Stomach (tissue), 9 donors: Measurements from ENCODE around the gene RPL37A. TPM values are rescaled to one million over a fixed set of nuclear protein-coding genes. Genes with fewer than 3 reads are reported as not detected.

ENCODE experiments used
- DNase-seq, 2 donors: peaks; one replicate each; pipeline versions ENCODE4 v3.0.0 to v3.0.0-alpha.2; 2013 to 2019
- H3K27ac ChIP-seq, 5 donors: fragments of 200-600 bp in 4 of 5; sonication (generic) in 4 of 5; one replicate each; pipeline ENCODE4 v1.5.1; 2013 to 2019; ENCODE audit warnings: mild to moderate bottlenecking in 1 of 5, moderate library complexity in 1 of 5
- H3K27me3 ChIP-seq, 3 donors: fragments of 200-600 bp; sonication (generic); one replicate each; pipeline ENCODE4 v1.5.1; 2017 to 2019; ENCODE audit warnings: mixed run types in 1 of 3
- H3K36me3 ChIP-seq, 4 donors: fragments of 200-600 bp; sonication (generic); 1 replicate in 3 of 4; 2 replicates in 1 of 4; pipeline ENCODE4 v1.5.1; 2016 to 2019
- H3K4me1 ChIP-seq, 4 donors: fragments of 200-600 bp; sonication (generic); one replicate each; pipeline ENCODE4 v1.5.1; 2016 to 2019
- H3K4me3 ChIP-seq, 4 donors: fragments of 200-600 bp; sonication (generic) in 3 of 4; one replicate each; pipeline ENCODE4 v1.5.1; 2016 to 2019; ENCODE audit warnings: mild to moderate bottlenecking in 1 of 4
- H3K9me3 ChIP-seq, 4 donors: fragments of 200-600 bp; sonication (generic); one replicate each; pipeline ENCODE4 v1.5.1; 2016 to 2019
- EP300 ChIP-seq: sonication (generic); formaldehyde crosslinking; IDR thresholded peaks from one replicate; pipeline ENCODE4 v1.6.1; 2017; ENCODE audit warnings: antibody characterized with exemption
- POLR2A ChIP-seq, 4 donors: fragments of 450-650 bp; IDR thresholded peaks; one replicate each; pipeline ENCODE4 v1.6.1; 2016; ENCODE audit warnings: antibody characterized with exemption in 4 of 4, control low read depth in 2 of 4, mild to moderate bottlenecking in 1 of 4, moderate library complexity in 1 of 4
- POLR2AphosphoS5 ChIP-seq, 3 donors: sonication (generic); formaldehyde crosslinking; IDR thresholded peaks; one replicate each; pipeline ENCODE4 v1.6.1; 2016; ENCODE audit warnings: antibody characterized with exemption in 3 of 3
- WGBS, 5 donors: extraction: QIAGEN DNeasy Blood & Tissue Kit in 3 of 5; methylation state at CpG; one replicate each; pipeline versions ENCODE4 v1.1.5 to v1.1.7; 2013 to 2018; 5-methylcytosine and 5-hydroxymethylcytosine counted together
- intact Hi-C: fragments of 100-400 bp; cut with DNase I; formaldehyde crosslinking; loops from one replicate; pipeline ENCODE4 v1.15.1; 2023; ENCODE audit warnings: low total_unique reads
- polyA plus RNA-seq, 3 donors: library from polyadenylated mRNA; stranded (reverse); fragments of 200-250 nt; gene quantifications; one replicate each; pipeline ENCODE4 v1.2.3, GENCODE V29; 2013
- total RNA-seq, 5 donors: library from RNA; depleted of rRNA; stranded (reverse); fragments of >200 nt; gene quantifications; one replicate each; pipeline versions ENCODE4 v1.1.0 to v1.2.3, GENCODE V29; 2014 to 2016
- TF ChIP-seq, protein P1 (sequence below), 7 experiments: fragments of 450-650 bp in 4 of 7; fragments of 200-600 bp in 3 of 7; sonication (generic) in 3 of 7; IDR thresholded peaks; one replicate each; pipeline ENCODE4 v1.5.1; 2016 to 2019; ENCODE audit warnings: antibody characterized with exemption in 7 of 7, control low read depth in 2 of 7, mild to moderate bottlenecking in 1 of 7
- donor health status: healthy with polysubstance abuse.
- donor health status: Bipolar disorder and iron deficiency.
- donor health status: healthy.

RPL37A gene
- total and polyA plus RNA-seq, 8 donors, result 115 to 5,853 (median 2,284) TPM

DNA sequence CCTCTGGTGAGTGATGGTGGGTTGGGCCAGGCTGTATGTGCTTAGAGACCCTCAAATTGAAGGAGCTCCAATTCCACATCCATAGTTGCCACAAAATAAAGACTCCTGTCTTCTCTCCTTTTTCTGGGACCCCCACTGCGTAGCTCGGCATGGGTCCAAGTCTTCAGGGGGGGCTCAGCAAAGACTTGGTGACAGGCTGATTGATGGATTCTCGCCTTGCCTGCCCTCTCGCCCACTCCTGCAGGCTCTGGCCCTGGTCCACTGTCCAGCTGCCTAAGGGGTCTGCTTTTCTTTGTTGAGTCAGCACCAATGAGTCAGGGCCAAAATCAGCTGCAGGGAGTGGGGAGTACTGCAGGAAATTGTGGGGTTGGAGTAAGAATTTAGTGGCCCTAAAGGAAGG lies 21.5 kb downstream of the RPL37A start:
- H3K4me1 ChIP-seq, result peaks cover 0 to 9% (median 4%) of the 10 kb centered on the region in 4 donors
- H3K27me3 ChIP-seq, result no peaks in the 10 kb centered on the region
- no peak overlapping the region for H3K4me3 ChIP-seq
- TF ChIP-seq POLR2A (IDR thresholded peaks at IDR 0.05) (no peak), POLR2AphosphoS5 (IDR thresholded peaks at IDR 0.05) (no peak), EP300 (no peak)
- TF ChIP-seq, protein P1, sequence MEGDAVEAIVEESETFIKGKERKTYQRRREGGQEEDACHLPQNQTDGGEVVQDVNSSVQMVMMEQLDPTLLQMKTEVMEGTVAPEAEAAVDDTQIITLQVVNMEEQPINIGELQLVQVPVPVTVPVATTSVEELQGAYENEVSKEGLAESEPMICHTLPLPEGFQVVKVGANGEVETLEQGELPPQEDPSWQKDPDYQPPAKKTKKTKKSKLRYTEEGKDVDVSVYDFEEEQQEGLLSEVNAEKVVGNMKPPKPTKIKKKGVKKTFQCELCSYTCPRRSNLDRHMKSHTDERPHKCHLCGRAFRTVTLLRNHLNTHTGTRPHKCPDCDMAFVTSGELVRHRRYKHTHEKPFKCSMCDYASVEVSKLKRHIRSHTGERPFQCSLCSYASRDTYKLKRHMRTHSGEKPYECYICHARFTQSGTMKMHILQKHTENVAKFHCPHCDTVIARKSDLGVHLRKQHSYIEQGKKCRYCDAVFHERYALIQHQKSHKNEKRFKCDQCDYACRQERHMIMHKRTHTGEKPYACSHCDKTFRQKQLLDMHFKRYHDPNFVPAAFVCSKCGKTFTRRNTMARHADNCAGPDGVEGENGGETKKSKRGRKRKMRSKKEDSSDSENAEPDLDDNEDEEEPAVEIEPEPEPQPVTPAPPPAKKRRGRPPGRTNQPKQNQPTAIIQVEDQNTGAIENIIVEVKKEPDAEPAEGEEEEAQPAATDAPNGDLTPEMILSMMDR (IDR thresholded peaks at IDR 0.05), result no peak
- H3K27ac ChIP-seq, result no peak overlapping the region
- no peaks in the 10 kb centered on the region for H3K36me3 ChIP-seq
- H3K9me3 ChIP-seq, result no peaks in the 10 kb centered on the region
- WGBS, 5 donors, result 82 to 91% (median 83%) methylated on average over 4 of the region's 4 CpGs
- DNase-seq, result no peak
- intact Hi-C loops, result no loop called here

- Histone ChIP-seq H3K27ac (no peak overlapping the region), H3K4me1 (peaks cover 0 to 17% (median 5%) of the 10 kb centered on the region in 4 donors), H3K27me3 (no peaks in the 10 kb centered on the region), H3K9me3 (no peaks in the 10 kb centered on the region), H3K4me3 (no peak overlapping the region), H3K36me3 (no peaks in the 10 kb centered on the region)
- intact Hi-C loops, result no loop called here
- 95 to 100% (median 95%) methylated on average over 1 of the region's 1 CpG for WGBS, 5 donors
- no peak for DNase-seq
- TF ChIP-seq POLR2AphosphoS5 (IDR thresholded peaks at IDR 0.05), result no peak
- TF ChIP-seq, protein P1 (IDR thresholded peaks at IDR 0.05), result no peak
- TF ChIP-seq EP300, result no peak
These were observed 24.4 kb downstream of the RPL37A start for GRCh38 chr2:216522892-216523502.

GRCh38 chr2:216525972-216526371 lies 27.3 kb downstream of the RPL37A start:
- Histone ChIP-seq H3K9me3 (no peaks in the 10 kb centered on the region), H3K4me3 (no peak overlapping the region), H3K4me1 (peaks cover 0 to 8% (median 0%) of the 10 kb centered on the region in 4 donors), H3K27ac (no peak overlapping the region), H3K27me3 (no peaks in the 10 kb centered on the region), H3K36me3 (no peaks in the 10 kb centered on the region)
- TF ChIP-seq, protein P1 (IDR thresholded peaks at IDR 0.05), result no peak
- TF ChIP-seq POLR2AphosphoS5 (IDR thresholded peaks at IDR 0.05), result no peak
- no peak for TF ChIP-seq POLR2A (IDR thresholded peaks at IDR 0.05)
- TF ChIP-seq EP300, result no peak
- intact Hi-C loops, result no loop called here
- no peak for DNase-seq
- WGBS, 5 donors, result 65 to 83% (median 78%) methylated on average over 4 of the region's 4 CpGs

DNA sequence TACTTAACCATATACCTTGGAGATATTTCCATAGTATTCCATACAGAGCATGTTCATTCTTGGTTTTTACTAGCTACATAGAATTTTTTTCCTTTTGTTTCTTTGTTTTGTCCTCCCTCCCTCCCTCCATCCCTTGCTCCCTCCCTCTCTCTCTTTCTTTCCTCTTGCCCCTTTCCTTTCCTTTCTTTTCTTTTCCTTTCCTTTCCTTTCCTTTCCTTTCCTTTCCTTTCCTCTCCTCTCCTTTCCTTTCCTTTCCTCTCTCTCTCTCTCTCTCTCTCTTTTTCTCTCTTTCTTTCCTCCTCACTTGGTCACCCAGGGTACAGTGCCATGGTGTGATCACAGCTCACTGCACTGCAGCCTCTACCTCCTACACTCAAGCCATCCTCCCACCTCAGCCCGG lies 28.3 kb downstream of the RPL37A start:
- peaks cover 0 to 8% (median 0%) of the 10 kb centered on the region in 4 donors for H3K4me1 ChIP-seq
- H3K9me3 ChIP-seq, result no peaks in the 10 kb centered on the region
- H3K4me3 ChIP-seq, result no peak overlapping the region
- no peaks in the 10 kb centered on the region for H3K27me3 ChIP-seq
- intact Hi-C loops, result no loop called here
- no peak for DNase-seq
- no peak overlapping the region for H3K27ac ChIP-seq
- TF ChIP-seq, protein P1 (IDR thresholded peaks at IDR 0.05), result no peak
- TF ChIP-seq POLR2AphosphoS5 (IDR thresholded peaks at IDR 0.05), result no peak
- no peak for TF ChIP-seq POLR2A (IDR thresholded peaks at IDR 0.05)
- no peak for TF ChIP-seq EP300
- 90 to 100% (median 92%) methylated on average over 1 of the region's 1 CpG for WGBS, 5 donors
- no peaks in the 10 kb centered on the region for H3K36me3 ChIP-seq
